ENCODE data around the gene XPA. TPM values are rescaled to one million over a fixed set of nuclear protein-coding genes. Genes with fewer than 3 reads are reported as not detected.

Gene XPA
- total RNA-seq, 1 donor from 2014 or later, result 7.2 TPM

- no peak for DNase-seq (ENCODE audit: low read depth in 2 of 2)
Measured at GRCh38 chr9:97658707-97659106, 38.4 kb downstream of the XPA start.

- DNase-seq (ENCODE audit: low read depth in 2 of 2), result peak in 1 of 2 donors; percentile 28
Measured at GRCh38 chr9:97651646-97652045, 45.5 kb downstream of the XPA start.

- no peak for DNase-seq (ENCODE audit: low read depth in 2 of 2)
Measured at GRCh38 chr9:97647996-97648395, 49.1 kb downstream of the XPA start.

GRCh38 chr9:97645720-97646119, 51.4 kb downstream of the XPA start:
- no peak for DNase-seq (ENCODE audit: low read depth in 2 of 2)

- DNase-seq (ENCODE audit: low read depth in 2 of 2), result no peak
Measured at GRCh38 chr9:97640325-97640724, 56.8 kb downstream of the XPA start.

- no peak for DNase-seq (ENCODE audit: low read depth in 2 of 2)
Measured at GRCh38 chr9:97638666-97639065, 58.5 kb downstream of the XPA start.

- no peak for DNase-seq (ENCODE audit: low read depth in 2 of 2)
Measured at GRCh38 chr9:97636903-97637302, 60.2 kb downstream of the XPA start.

GRCh38 chr9:97635026-97635425, 62.1 kb downstream of the XPA start:
- no peak for DNase-seq (ENCODE audit: low read depth in 2 of 2)

- peak in 1 of 2 donors; percentile 15 for DNase-seq (ENCODE audit: low read depth in 2 of 2)
Measured at GRCh38 chr9:97633859-97634490, 63.2 kb downstream of the XPA start.

GRCh38 chr9:97632985-97633858, 63.9 kb downstream of the XPA start, which contains the start of the genes NCBP1 and TSTD2:
NCBP1 (plus strand) TSS chr9:97633821; CDS start chr9:97633882, 61 bp downstream.
TSTD2 (minus strand) TSS chr9:97633368; CDS start chr9:97627562, 5,806 bp downstream.
- peak; percentile 93 to 99 for DNase-seq (ENCODE audit: low read depth in 2 of 2)

- DNase-seq (ENCODE audit: low read depth in 2 of 2), result peak in 1 of 2 donors; percentile 20
Measured at GRCh38 chr9:97632248-97632984, 64.7 kb downstream of the XPA start.

GRCh38 chr9:97630591-97630990, 66.5 kb downstream of the XPA start:
- no peak for DNase-seq (ENCODE audit: low read depth in 2 of 2)

GRCh38 chr9:97629156-97629555, 68.0 kb downstream of the XPA start:
- no peak for DNase-seq (ENCODE audit: low read depth in 2 of 2)

- DNase-seq (ENCODE audit: low read depth in 2 of 2), result no peak
Measured at GRCh38 chr9:97628668-97629067, 68.5 kb downstream of the XPA start.

GRCh38 chr9:97627624-97628023, 69.5 kb downstream of the XPA start:
- no peak for DNase-seq (ENCODE audit: low read depth in 2 of 2)

- no peak for DNase-seq (ENCODE audit: low read depth in 2 of 2)
Measured at GRCh38 chr9:97625620-97626019, 71.5 kb downstream of the XPA start.

Other genes starting within 250 kb of the XPA start
- 1.7 and 2.1 TPM in 2 replicates for gene TMOD1, start 195.7 kb downstream of the XPA start, total RNA-seq
- gene TSTD2, start 64.0 kb downstream of the XPA start, total RNA-seq, result 8.6 and 13.0 TPM in 2 replicates
- 22.3 and 29.1 TPM in 2 replicates for gene NCBP1, start 63.5 kb downstream of the XPA start, total RNA-seq
- gene FOXE1, start 155.9 kb upstream of the XPA start, total RNA-seq, result not detected in 2 replicates
- gene TRMO, start 225.2 kb upstream of the XPA start, total RNA-seq, result 11.8 and 14.4 TPM in 2 replicates
- not detected in 2 replicates for gene HEMGN, start 240.8 kb upstream of the XPA start, total RNA-seq

Measured in dermis microvascular lymphatic vessel endothelial cell (primary cell).